GM21423 (cell line): Measurements from ENCODE around the gene MRC2.
A peak's percentile ranks its signal among the peaks of the same experiment; 100 is the strongest.

ENCODE experiments used
- ATAC-seq: cut with Tn5 transposase; IDR thresholded peaks from one replicate; pipeline ENCODE4 v1.9.1; 2021; ENCODE audit warnings: mild to moderate bottlenecking, moderate library complexity; ENCODE audit not compliant: unreplicated experiment

The MRC2 gene

DNA sequence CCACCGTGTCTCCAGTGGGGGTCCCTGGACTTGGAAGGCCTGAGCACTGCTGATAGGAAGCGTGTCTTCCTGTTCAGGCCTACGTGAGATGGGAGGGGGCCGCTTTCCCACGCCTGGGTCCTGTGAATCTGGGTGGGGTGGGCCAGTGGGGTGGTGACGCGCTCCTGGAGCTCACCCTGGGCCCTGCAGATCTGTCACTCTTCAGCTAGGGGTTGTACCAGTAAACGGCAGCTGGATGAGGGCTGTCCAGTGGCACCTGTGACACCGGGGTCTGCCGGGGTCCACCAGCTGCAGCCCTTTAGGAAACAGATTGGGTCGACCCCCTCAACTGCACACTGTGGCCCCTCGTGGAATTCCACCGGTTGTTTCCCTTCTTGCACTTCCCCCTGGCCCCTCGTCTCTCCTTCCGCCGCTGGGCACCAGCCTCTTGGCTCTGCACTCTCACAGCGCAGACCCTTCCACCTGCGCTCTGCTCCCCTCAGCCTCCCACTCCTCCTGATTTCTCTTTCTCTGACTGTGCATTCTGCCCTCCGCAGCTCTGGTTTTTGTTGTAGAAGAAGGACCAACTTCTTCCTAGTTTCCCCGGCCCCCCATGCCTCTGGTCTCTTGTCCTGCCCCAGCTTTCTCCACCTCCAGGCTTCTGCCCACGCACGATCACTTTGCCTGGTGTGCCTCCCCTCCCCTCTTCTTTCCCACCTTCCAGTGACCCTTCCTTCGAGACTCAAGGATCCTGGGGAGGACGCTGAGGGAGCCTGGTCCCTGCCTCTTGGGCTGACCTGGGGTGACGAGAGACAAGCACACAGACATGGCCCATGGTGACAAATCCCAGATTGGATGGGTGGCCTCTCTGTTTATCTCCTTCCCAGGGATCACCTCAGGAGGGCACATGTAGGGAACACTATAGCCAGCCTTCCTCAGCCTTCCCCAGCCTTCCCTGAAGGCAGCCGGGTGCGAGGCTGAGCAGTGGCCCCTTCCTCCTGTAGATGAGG is 4.8 kb downstream of the MRC2 start:
- ATAC-seq = no peak

DNA sequence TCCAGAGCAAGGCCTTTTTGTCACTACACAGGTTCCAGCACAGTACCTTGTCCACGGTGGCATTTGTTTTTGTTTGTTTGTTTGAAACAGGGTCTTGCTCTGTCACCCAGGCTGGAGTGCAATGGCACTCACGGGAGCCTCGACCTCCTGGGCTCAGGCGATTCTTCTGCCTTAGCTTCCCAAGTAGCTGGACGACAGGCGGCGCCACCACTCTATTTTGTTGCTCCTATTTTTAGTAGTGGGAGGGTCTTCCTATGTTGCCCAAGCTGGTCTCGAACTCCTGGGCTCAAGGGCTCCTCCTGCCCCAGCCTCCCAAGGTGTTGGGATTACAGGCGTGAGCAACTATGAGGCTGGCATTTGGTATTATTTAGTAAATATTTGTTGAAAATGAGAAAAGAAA is 10.3 kb downstream of the MRC2 start:
- no peak for ATAC-seq

- no peak for ATAC-seq
Observed at GRCh38 chr17:62641153-62641552, 13.7 kb downstream of the MRC2 start.

DNA sequence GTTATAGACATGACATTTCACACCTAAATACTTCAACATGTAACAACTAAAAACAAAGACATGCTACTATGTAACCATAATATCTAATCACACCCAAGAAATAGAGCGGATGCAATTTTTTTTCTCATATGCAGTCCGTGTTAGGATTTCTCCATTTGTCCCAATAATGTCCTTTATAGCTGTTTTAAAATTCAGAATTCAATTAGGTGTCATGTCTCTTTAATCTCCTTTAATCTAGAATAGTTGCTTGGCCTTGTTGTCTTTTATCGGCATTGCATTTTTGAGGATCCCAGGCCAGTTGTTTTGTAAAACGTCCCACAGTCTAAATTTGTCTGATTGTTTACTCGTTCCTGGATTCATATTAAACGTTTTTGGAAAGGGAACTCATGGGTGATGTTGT is 14.5 kb downstream of the MRC2 start:
- no peak for ATAC-seq

- ATAC-seq = no peak
Observed at GRCh38 chr17:62643496-62643895, 16.0 kb downstream of the MRC2 start.

GRCh38 chr17:62644487-62645173 is 17.2 kb downstream of the MRC2 start:
- ATAC-seq = no peak

DNA sequence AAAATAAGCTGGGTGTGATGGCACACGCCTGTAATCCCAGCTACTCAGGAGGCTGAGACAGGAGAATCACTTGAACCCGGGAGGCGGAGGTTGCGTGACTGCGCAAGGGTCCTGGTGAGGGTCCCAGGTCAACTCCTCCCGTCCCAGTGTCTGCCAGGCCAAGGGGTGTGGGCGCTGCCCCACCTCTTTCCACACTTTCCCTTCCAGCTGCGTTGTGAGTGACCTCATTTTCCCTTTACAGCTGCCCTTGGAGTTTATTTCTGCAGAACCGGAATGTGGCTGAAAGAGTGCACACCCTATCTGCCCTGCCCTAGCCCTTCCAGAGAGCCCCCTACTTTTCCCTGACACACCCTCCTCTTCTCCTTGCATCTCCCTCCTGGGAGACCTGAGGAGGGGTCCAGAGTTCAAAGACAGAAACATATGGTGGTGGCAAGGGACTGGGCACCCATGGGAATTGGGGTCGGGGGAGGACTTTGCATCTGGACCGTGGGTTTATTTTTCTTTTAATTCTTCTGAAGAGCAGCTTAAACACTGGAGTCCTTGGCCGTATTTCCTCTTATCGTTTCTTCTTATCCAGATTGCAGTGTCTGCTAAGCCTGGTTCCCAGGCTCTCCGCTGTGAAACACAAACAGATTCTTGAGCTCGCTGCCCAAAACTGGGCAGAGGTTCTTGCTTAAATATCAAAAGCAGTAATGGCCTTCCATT is 20.9 kb downstream of the MRC2 start:
- no peak for ATAC-seq

- no peak for ATAC-seq
Observed at GRCh38 chr17:62648956-62649294, 21.5 kb downstream of the MRC2 start.

DNA sequence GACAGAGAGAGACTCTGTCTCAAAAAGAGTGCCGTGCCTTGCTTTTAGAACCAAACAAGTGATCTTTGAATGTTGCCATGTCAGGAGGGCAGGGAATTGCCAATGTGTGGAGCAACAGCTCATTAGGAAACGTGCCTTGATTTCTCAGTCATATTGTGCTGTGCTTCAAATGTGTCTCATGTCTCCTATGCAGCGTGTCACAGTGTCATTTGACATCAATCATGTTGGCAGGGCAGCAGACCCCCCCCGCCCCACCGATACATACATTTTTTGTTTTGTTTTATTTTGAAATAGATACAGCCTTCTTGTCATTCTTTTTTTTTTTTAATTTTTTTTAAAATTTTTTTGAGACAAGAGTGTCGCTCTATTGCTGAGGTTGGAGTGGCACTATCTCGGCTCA is 22.1 kb downstream of the MRC2 start:
- no peak for ATAC-seq

- no peak for ATAC-seq
Observed at GRCh38 chr17:62650587-62650986, 23.1 kb downstream of the MRC2 start.

GRCh38 chr17:62652251-62653001 is 25.0 kb downstream of the MRC2 start:
- ATAC-seq = no peak

GRCh38 chr17:62653002-62653825 is 25.7 kb downstream of the MRC2 start:
- peak; percentile 78 for ATAC-seq

DNA sequence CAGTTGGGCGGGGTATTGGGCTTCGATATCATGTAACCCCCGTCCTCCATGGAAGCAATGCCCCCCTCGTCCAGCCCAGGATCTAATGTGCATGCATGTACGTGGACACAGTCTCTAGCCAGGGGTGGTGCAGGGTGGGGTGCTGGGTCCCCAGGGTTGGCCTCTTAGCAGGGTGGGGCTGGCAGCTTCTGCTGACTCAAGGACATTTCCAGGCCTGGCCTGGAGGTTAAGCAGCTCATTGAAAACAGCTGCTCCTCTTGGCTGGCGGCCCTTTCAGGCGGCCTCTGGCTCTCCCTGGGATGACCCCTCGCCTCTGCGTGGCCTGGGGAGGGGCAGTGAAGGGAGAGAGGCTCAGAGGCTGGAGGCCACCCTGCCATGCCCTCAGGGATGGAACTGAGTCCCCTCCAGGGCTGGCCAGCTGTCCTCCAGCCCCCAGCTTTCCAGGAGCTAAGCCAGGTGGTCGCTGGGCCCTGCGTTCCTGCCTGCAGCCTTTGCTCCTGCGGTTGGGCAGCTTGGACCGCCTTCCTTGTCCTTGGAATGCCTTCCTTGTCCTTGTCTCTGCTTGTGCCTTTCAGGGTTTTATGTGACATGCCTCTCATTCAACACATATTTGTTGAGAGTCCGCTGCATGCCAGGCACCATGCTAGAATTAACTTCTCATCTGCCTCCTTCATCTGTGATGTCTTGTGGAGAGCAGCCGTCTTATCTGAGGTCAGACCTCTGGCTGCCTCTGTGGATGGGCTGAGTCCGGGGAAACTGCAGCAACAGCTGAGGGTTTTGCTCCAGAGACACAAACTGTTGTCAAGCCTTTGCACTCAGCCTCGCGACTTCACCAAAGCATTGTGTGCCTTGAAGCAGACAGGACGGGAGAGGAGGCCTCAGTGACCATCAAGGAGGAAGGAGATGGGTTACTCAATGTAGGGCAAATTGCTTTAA is 26.6 kb downstream of the MRC2 start:
- no peak for ATAC-seq

GRCh38 chr17:62655656-62656055 is 28.2 kb downstream of the MRC2 start:
- no peak for ATAC-seq

DNA sequence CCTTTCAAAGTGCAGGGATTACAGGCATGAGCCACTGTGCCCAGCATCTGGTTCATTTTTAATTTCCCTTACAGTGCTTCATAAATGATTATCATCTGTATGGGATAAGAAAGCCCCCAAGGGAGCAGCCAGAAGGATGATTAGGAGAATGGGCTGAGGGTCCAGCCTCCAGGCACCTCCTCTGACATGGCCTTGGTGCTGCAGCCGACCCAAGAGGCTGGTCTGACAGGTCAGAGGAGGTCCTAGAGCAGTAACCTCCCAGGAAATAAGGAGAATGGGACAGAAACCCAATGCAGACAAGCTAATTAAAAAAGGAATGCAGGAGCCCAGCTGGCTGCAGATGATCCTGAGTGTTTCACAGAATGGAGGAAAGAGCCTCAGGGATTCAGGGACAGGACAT is 29.0 kb downstream of the MRC2 start:
- no peak for ATAC-seq

GRCh38 chr17:62657145-62657665 is 29.7 kb downstream of the MRC2 start:
- ATAC-seq = no peak

GRCh38 chr17:62657690-62658089 is 30.2 kb downstream of the MRC2 start:
- no peak for ATAC-seq

DNA sequence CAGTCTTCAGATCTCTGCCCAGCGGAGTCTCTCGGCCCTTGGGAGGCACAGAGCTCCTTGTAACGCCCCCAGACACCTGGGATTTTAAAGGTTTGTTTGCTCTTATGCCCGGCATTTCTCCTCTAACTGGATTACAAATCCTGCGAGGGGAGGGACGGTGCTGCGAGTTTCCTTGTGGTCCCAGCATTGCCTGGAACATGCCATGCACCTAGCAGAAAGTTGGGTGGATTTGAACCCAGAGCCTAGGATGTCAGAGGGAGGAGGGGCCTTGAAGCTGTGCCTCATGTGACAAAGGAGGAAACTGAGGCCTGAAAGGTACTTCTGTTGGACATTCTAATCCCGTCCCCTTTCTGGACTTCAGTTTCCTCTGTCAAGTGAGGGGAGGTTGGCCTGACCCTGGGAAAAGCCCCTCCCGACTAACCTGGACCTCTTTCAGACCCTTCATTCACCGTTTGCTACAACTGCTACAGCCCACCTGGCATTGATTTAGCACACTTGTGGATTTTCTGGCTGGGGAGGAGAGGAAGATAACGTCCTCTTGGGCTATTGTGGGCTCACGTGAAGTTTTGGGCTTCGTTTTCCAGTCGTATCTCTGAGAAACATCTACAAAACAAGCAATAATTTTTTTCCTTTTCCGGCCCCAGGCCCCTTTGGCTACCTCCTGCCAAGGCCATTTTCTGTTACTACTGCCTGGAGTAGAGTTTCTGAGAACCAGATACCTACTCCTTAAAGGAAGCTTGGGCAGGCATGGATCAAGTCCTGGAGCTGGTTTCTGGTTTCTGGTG is 30.9 kb downstream of the MRC2 start:
- no peak for ATAC-seq
